HG03432 (cell line): ENCODE data around the gene RAX2.

Source experiments
- ATAC-seq: cut with Tn5 transposase; IDR thresholded peaks from one replicate; pipeline ENCODE4 v1.9.1; 2021; ENCODE audit warnings: mild to moderate bottlenecking, moderate library complexity; ENCODE audit not compliant: unreplicated experiment

Gene RAX2

GRCh38 chr19:3803114-3803888, 31.3 kb upstream of the RAX2 start:
- ATAC-seq: no peak

- ATAC-seq: no peak
Measured at GRCh38 chr19:3801412-3802096, 29.5 kb upstream of the RAX2 start.

- ATAC-seq: no peak
Measured at GRCh38 chr19:3800996-3801395, 29.0 kb upstream of the RAX2 start.

GRCh38 chr19:3798137-3798536, 26.1 kb upstream of the RAX2 start:
- no peak for ATAC-seq

- no peak for ATAC-seq
Measured at GRCh38 chr19:3796358-3796757, 24.3 kb upstream of the RAX2 start.

- ATAC-seq: no peak
Measured at GRCh38 chr19:3793799-3794198, 21.8 kb upstream of the RAX2 start.

- no peak for ATAC-seq
Measured at GRCh38 chr19:3792114-3792513, 20.1 kb upstream of the RAX2 start.

- ATAC-seq: no peak
Measured at GRCh38 chr19:3790941-3791340, 18.9 kb upstream of the RAX2 start.

GRCh38 chr19:3790209-3790734, 18.2 kb upstream of the RAX2 start:
- ATAC-seq: no peak

GRCh38 chr19:3788996-3789778, 17.2 kb upstream of the RAX2 start:
- ATAC-seq: no peak

- ATAC-seq: no peak
Measured at GRCh38 chr19:3785938-3786824, 14.2 kb upstream of the RAX2 start, which contains the start of gene MATK. Gene MATK (minus strand): TSS chr19:3786381. CDS start chr19:3785135, 1,246 bp downstream.

- no peak for ATAC-seq
Measured at GRCh38 chr19:3785451-3785937, 13.5 kb upstream of the RAX2 start.

GRCh38 chr19:3784607-3785450, 12.8 kb upstream of the RAX2 start:
- no peak for ATAC-seq

GRCh38 chr19:3783660-3784584, 11.9 kb upstream of the RAX2 start:
- no peak for ATAC-seq

GRCh38 chr19:3782903-3783302, 10.9 kb upstream of the RAX2 start:
- ATAC-seq: no peak

GRCh38 chr19:3782330-3782729, 10.3 kb upstream of the RAX2 start:
- ATAC-seq: no peak

- no peak for ATAC-seq
Measured at GRCh38 chr19:3781603-3782002, 9.6 kb upstream of the RAX2 start.

- no peak for ATAC-seq
Measured at GRCh38 chr19:3780786-3781304, 8.8 kb upstream of the RAX2 start.
